Smooth muscle cell (in vitro differentiated cells): ENCODE measurements around the gene LTF. TPM values are rescaled to one million over a fixed set of nuclear protein-coding genes. Genes with fewer than 3 reads are reported as not detected.

Source experiments
- DNase-seq: peaks from one replicate; lab custom pipeline; 2025; ENCODE audit not compliant: unreplicated experiment; lab: John Stamatoyannopoulos, UW
- H2AFZ ChIP-seq: fragments of 200-600 bp; sonication (generic); 2 replicates; pipeline ENCODE4 v1.6.0; 2016; ENCODE audit warnings: antibody characterized with exemption, low read depth, mild to moderate bottlenecking
- H3F3A ChIP-seq: fragments of 200-600 bp; sonication (generic); 2 replicates; pipeline ENCODE4 v1.6.0; 2017; ENCODE audit warnings: antibody characterized with exemption, low read depth
- H3K27ac ChIP-seq: fragments of 200-600 bp; sonication (generic); 2 replicates; pipeline ENCODE4 v1.5.1; 2016; ENCODE audit warnings: low read depth, mild to moderate bottlenecking
- H3K27me3 ChIP-seq: fragments of 200-600 bp; sonication (generic); 2 replicates; pipeline ENCODE4 v1.6.1; 2016; ENCODE audit warnings: low read depth, mild to moderate bottlenecking
- H3K36me3 ChIP-seq: fragments of 200-600 bp; sonication (generic); 2 replicates; pipeline ENCODE4 v1.5.1; 2016; ENCODE audit warnings: low read depth
- H3K4me1 ChIP-seq: fragments of 200-600 bp; sonication (generic); 2 replicates; pipeline ENCODE4 v1.5.1; 2016; ENCODE audit warnings: low read depth
- H3K4me2 ChIP-seq: fragments of 200-600 bp; sonication (generic); 2 replicates; pipeline ENCODE4 v1.6.0; 2016; ENCODE audit warnings: mild to moderate bottlenecking
- H3K4me3 ChIP-seq: fragments of 200-600 bp; sonication (generic); 2 replicates; pipeline ENCODE4 v1.5.1; 2016; ENCODE audit warnings: mild to moderate bottlenecking
- H3K79me2 ChIP-seq: fragments of 200-600 bp; sonication (generic); 2 replicates; pipeline ENCODE4 v1.6.0; 2016; ENCODE audit warnings: low read depth, mild to moderate bottlenecking
- H3K9ac ChIP-seq: fragments of 200-600 bp; sonication (generic); 2 replicates; pipeline ENCODE4 v1.6.0; 2016; ENCODE audit warnings: low read depth
- H3K9me3 ChIP-seq: fragments of 200-600 bp; sonication (generic); replicated peaks from 2 replicates; pipeline ENCODE4 v1.5.1; 2016; ENCODE audit warnings: low read depth
- H4K20me1 ChIP-seq: fragments of 200-600 bp; sonication (generic); 2 replicates; pipeline ENCODE4 v1.6.0; 2016; ENCODE audit warnings: low read depth
- CTCF ChIP-seq: fragments of 200-600 bp; sonication (generic); IDR thresholded peaks from 2 replicates; pipeline ENCODE4 v1.5.1; 2017; ENCODE audit warnings: borderline replicate concordance, mild to moderate bottlenecking, antibody characterized with exemption; ENCODE audit not compliant: insufficient read depth, poor library complexity, severe bottlenecking
- WGBS: methylation state at CpG from one replicate; pipeline ENCODE4 v1.1.7; 2016; ENCODE audit warnings: low lambda C conversion rate; 5-methylcytosine and 5-hydroxymethylcytosine counted together
- polyA plus RNA-seq: library from polyadenylated mRNA; unstranded; fragments of >200 nt; fragmentation: Nextera tagmentation; extraction: Ambion mirVana; gene quantifications from 2 replicates; pipeline ENCODE4 v1.2.1, GENCODE V29; 2016
- total RNA-seq: library from RNA; depleted of rRNA; stranded (reverse); fragments of >200 nt; gene quantifications from 2 replicates; pipeline ENCODE4 v1.2.3, GENCODE V29; 2014

The LTF gene
- total and polyA plus RNA-seq, 2 experiments from 2014 or later = not detected

- no peak overlapping the region for H3K9ac ChIP-seq
- H3K4me1 ChIP-seq = no peaks in the 10 kb centered on the region
- WGBS = 90% methylated on average over 3 of the region's 3 CpGs
- no peaks in the 10 kb centered on the region for H3K9me3 ChIP-seq
- H4K20me1 ChIP-seq = no peaks in the 10 kb centered on the region
- no peaks in the 10 kb centered on the region for H3F3A ChIP-seq
- no peak for DNase-seq
- no peak for TF ChIP-seq CTCF
- no peak overlapping the region for H2AFZ ChIP-seq
- H3K27me3 ChIP-seq = peaks cover 18% of the 10 kb centered on the region
- no peaks in the 10 kb centered on the region for H3K36me3 ChIP-seq
- no peak overlapping the region for H3K27ac ChIP-seq
- H3K4me3 ChIP-seq = no peak overlapping the region
- H3K79me2 ChIP-seq = no peaks in the 10 kb centered on the region
- H3K4me2 ChIP-seq = no peak overlapping the region
Measured at GRCh38 chr3:46454209-46454595, 10.5 kb downstream of the LTF start.

GRCh38 chr3:46453526-46454208 is 11.0 kb downstream of the LTF start:
- Histone ChIP-seq H3F3A (no peaks in the 10 kb centered on the region), H3K4me3 (no peak overlapping the region), H3K4me1 (no peaks in the 10 kb centered on the region), H2AFZ (no peak overlapping the region), H3K27ac (no peak overlapping the region), H3K9me3 (no peaks in the 10 kb centered on the region), H4K20me1 (no peaks in the 10 kb centered on the region), H3K9ac (no peak overlapping the region), H3K4me2 (no peak overlapping the region), H3K36me3 (no peaks in the 10 kb centered on the region), H3K79me2 (no peaks in the 10 kb centered on the region), H3K27me3 (peaks cover 18% of the 10 kb centered on the region)
- TF ChIP-seq CTCF = no peak
- WGBS = 81% methylated on average over 7 of the region's 7 CpGs
- no peak for DNase-seq

GRCh38 chr3:46449755-46450552 is 14.8 kb downstream of the LTF start:
- Histone ChIP-seq H3K27me3 (peaks cover 17% of the 10 kb centered on the region), H4K20me1 (no peaks in the 10 kb centered on the region), H3K27ac (no peak overlapping the region), H3K9me3 (no peaks in the 10 kb centered on the region), H3K4me2 (no peak overlapping the region), H3K79me2 (no peaks in the 10 kb centered on the region), H2AFZ (no peak overlapping the region), H3F3A (no peaks in the 10 kb centered on the region), H3K4me1 (no peaks in the 10 kb centered on the region), H3K9ac (no peak overlapping the region), H3K4me3 (no peak overlapping the region), H3K36me3 (no peaks in the 10 kb centered on the region)
- no peak for DNase-seq
- WGBS = 84% methylated on average over 14 of the region's 14 CpGs
- peak; percentile 58 for TF ChIP-seq CTCF

DNA sequence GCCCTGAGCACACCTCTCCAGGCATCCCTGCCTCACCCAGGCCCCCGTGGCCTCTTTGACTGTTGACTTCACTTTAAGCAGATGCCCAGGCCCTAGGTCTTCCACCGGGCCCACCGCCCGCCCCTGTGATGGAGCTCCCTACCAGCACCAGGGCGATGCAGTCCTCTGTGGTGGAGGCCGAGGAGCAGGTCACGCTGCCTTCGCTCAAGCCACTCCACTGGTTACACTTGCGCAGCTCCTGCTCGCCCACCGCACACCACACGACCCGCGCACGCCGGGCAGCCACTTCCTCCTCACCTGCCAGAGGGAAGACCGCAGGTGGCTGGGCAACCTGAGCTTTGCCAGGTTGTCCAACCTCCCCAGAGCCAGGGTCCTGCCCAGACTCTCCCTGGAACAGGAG is 16.0 kb downstream of the LTF start:
- no peak for TF ChIP-seq CTCF
- Histone ChIP-seq H3K4me1 (no peaks in the 10 kb centered on the region), H3K79me2 (no peaks in the 10 kb centered on the region), H4K20me1 (no peaks in the 10 kb centered on the region), H3K27ac (no peak overlapping the region), H3K4me3 (no peak overlapping the region), H3F3A (no peaks in the 10 kb centered on the region), H3K27me3 (peaks cover 17% of the 10 kb centered on the region), H3K9me3 (no peaks in the 10 kb centered on the region), H2AFZ (no peak overlapping the region), H3K9ac (no peak overlapping the region), H3K36me3 (no peaks in the 10 kb centered on the region), H3K4me2 (no peak overlapping the region)
- no peak for DNase-seq
- 93% methylated on average over 17 of the region's 17 CpGs for WGBS
